ENCODE results near the gene SENP8.
"Not testable (repeated sequence)": the region's sequence is repeated elsewhere in the genome, so short reads cannot be mapped to it uniquely, and the experiment has no call there.

SENP8 gene

GRCh38 chr15:72118017-72118978 is at the start of gene SENP8, which contains the start of gene MYO9A:
SENP8 (plus strand) TSS chr15:72118403; CDS start chr15:72139624, 21,221 bp downstream.
MYO9A (minus strand) TSS chr15:72118150; CDS start chr15:72046563, 71,587 bp downstream.
- Mint-ChIP-seq H3K27me3 (ENCODE audit: low read depth) (peaks cover 27% of the 10 kb centered on the region), H3K27ac (peak within 1 kb of the TSS; percentile 96), H3K4me1 (ENCODE audit: low read depth) (peaks cover 22% of the 10 kb centered on the region), H3K4me3 (peak within 1 kb of the TSS; percentile 95), H3K9me3 (no peaks in the 10 kb centered on the region), H3K36me3 (ENCODE audit: low read depth) (no peaks in the 10 kb centered on the region)

GRCh38 chr15:72068856-72069255 is 49.3 kb upstream of the SENP8 start:
- Mint-ChIP-seq H3K4me3 (no peak overlapping the region), H3K9me3 (no peaks in the 10 kb centered on the region), H3K27me3 (ENCODE audit: low read depth) (no peaks in the 10 kb centered on the region), H3K27ac (no peak overlapping the region), H3K4me1 (ENCODE audit: low read depth) (no peaks in the 10 kb centered on the region), H3K36me3 (ENCODE audit: low read depth) (no peaks in the 10 kb centered on the region)

- Mint-ChIP-seq H3K27me3 (ENCODE audit: low read depth) (no peaks in the 10 kb centered on the region), H3K27ac (no peak overlapping the region), H3K4me3 (no peak overlapping the region), H3K9me3 (no peaks in the 10 kb centered on the region), H3K36me3 (ENCODE audit: low read depth) (no peaks in the 10 kb centered on the region), H3K4me1 (ENCODE audit: low read depth) (no peaks in the 10 kb centered on the region)
Observed at GRCh38 chr15:72070817-72071447, 47.3 kb upstream of the SENP8 start.

GRCh38 chr15:72071448-72071825 is 46.8 kb upstream of the SENP8 start:
- not testable (repeated sequence) for H3K36me3 Mint-ChIP-seq (ENCODE audit: low read depth); H3K9me3 Mint-ChIP-seq; H3K27me3 Mint-ChIP-seq (ENCODE audit: low read depth); H3K27ac Mint-ChIP-seq; H3K4me1 Mint-ChIP-seq (ENCODE audit: low read depth); H3K4me3 Mint-ChIP-seq

GRCh38 chr15:72074335-72075060 is 43.7 kb upstream of the SENP8 start:
- no peaks in the 10 kb centered on the region for H3K27me3 Mint-ChIP-seq (ENCODE audit: low read depth)
- H3K9me3 Mint-ChIP-seq: no peaks in the 10 kb centered on the region
- H3K4me3 Mint-ChIP-seq: no peak overlapping the region
- H3K36me3 Mint-ChIP-seq (ENCODE audit: low read depth): no peaks in the 10 kb centered on the region
- no peaks in the 10 kb centered on the region for H3K4me1 Mint-ChIP-seq (ENCODE audit: low read depth)
- no peak overlapping the region for H3K27ac Mint-ChIP-seq

- Mint-ChIP-seq H3K4me3 (no peak overlapping the region), H3K4me1 (ENCODE audit: low read depth) (no peaks in the 10 kb centered on the region), H3K36me3 (ENCODE audit: low read depth) (no peaks in the 10 kb centered on the region), H3K27me3 (ENCODE audit: low read depth) (no peaks in the 10 kb centered on the region), H3K27ac (no peak overlapping the region), H3K9me3 (no peaks in the 10 kb centered on the region)
Observed at GRCh38 chr15:72077950-72078349, 40.3 kb upstream of the SENP8 start.

GRCh38 chr15:72078887-72079286 is 39.3 kb upstream of the SENP8 start:
- Mint-ChIP-seq H3K36me3 (ENCODE audit: low read depth) (no peaks in the 10 kb centered on the region), H3K4me3 (no peak overlapping the region), H3K4me1 (ENCODE audit: low read depth) (no peaks in the 10 kb centered on the region), H3K27ac (no peak overlapping the region), H3K27me3 (ENCODE audit: low read depth) (no peaks in the 10 kb centered on the region), H3K9me3 (peaks cover 7% of the 10 kb centered on the region)

GRCh38 chr15:72082176-72082575 is 36.0 kb upstream of the SENP8 start:
- no peaks in the 10 kb centered on the region for H3K4me1 Mint-ChIP-seq (ENCODE audit: low read depth)
- no peaks in the 10 kb centered on the region for H3K27me3 Mint-ChIP-seq (ENCODE audit: low read depth)
- peaks cover 14% of the 10 kb centered on the region for H3K9me3 Mint-ChIP-seq
- H3K36me3 Mint-ChIP-seq (ENCODE audit: low read depth): no peaks in the 10 kb centered on the region
- H3K27ac Mint-ChIP-seq: no peak overlapping the region
- no peak overlapping the region for H3K4me3 Mint-ChIP-seq

GRCh38 chr15:72086010-72086697 is 32.0 kb upstream of the SENP8 start:
- Mint-ChIP-seq H3K4me3 (no peak overlapping the region), H3K36me3 (ENCODE audit: low read depth) (peaks cover 4% of the 10 kb centered on the region), H3K27ac (no peak overlapping the region), H3K4me1 (ENCODE audit: low read depth) (no peaks in the 10 kb centered on the region), H3K9me3 (peaks cover 18% of the 10 kb centered on the region), H3K27me3 (ENCODE audit: low read depth) (no peaks in the 10 kb centered on the region)

GRCh38 chr15:72086920-72087648 is 31.1 kb upstream of the SENP8 start:
- Mint-ChIP-seq H3K27me3 (ENCODE audit: low read depth) (no peaks in the 10 kb centered on the region), H3K36me3 (ENCODE audit: low read depth) (peaks cover 4% of the 10 kb centered on the region), H3K4me1 (ENCODE audit: low read depth) (no peaks in the 10 kb centered on the region), H3K27ac (no peak overlapping the region), H3K4me3 (no peak overlapping the region), H3K9me3 (peaks cover 18% of the 10 kb centered on the region)

- peaks cover 4% of the 10 kb centered on the region for H3K36me3 Mint-ChIP-seq (ENCODE audit: low read depth)
- no peak overlapping the region for H3K4me3 Mint-ChIP-seq
Observed at GRCh38 chr15:72092006-72092405, 26.2 kb upstream of the SENP8 start.

GRCh38 chr15:72092691-72093090 is 25.5 kb upstream of the SENP8 start:
- H3K27ac Mint-ChIP-seq: no peak overlapping the region
- H3K36me3 Mint-ChIP-seq (ENCODE audit: low read depth): peaks cover under 1% of the 10 kb centered on the region
- no peak overlapping the region for H3K4me3 Mint-ChIP-seq
- H3K9me3 Mint-ChIP-seq: peaks cover 1% of the 10 kb centered on the region
- no peaks in the 10 kb centered on the region for H3K27me3 Mint-ChIP-seq (ENCODE audit: low read depth)
- no peaks in the 10 kb centered on the region for H3K4me1 Mint-ChIP-seq (ENCODE audit: low read depth)

More at GRCh38 chr15:72092006-72092405, 26.2 kb upstream of the SENP8 start:
- H3K27me3 Mint-ChIP-seq (ENCODE audit: low read depth): no peaks in the 10 kb centered on the region
- peaks cover 3% of the 10 kb centered on the region for H3K9me3 Mint-ChIP-seq
- H3K4me1 Mint-ChIP-seq (ENCODE audit: low read depth): no peaks in the 10 kb centered on the region
- no peak overlapping the region for H3K27ac Mint-ChIP-seq

- H3K27ac Mint-ChIP-seq: no peak overlapping the region
- H3K4me1 Mint-ChIP-seq (ENCODE audit: low read depth): no peaks in the 10 kb centered on the region
Observed at GRCh38 chr15:72096796-72097195, 21.4 kb upstream of the SENP8 start.

More at GRCh38 chr15:72096796-72097195, 21.4 kb upstream of the SENP8 start:
- H3K36me3 Mint-ChIP-seq (ENCODE audit: low read depth): no peaks in the 10 kb centered on the region
- H3K4me3 Mint-ChIP-seq: no peak overlapping the region
- no peaks in the 10 kb centered on the region for H3K9me3 Mint-ChIP-seq
- H3K27me3 Mint-ChIP-seq (ENCODE audit: low read depth): no peaks in the 10 kb centered on the region

Measured in T-helper 1 cell treated with Interleukin-12 subunit alpha and Interleukin-12 subunit beta and Interleukin-4 antibody, amounts not matched to agents 30 μg/mL and 1 μg/mL, for 36 hours (primary cell).